Measurements from ENCODE around the gene PRKN. TPM values are rescaled to one million over a fixed set of nuclear protein-coding genes. Genes with fewer than 3 reads are reported as not detected.

PRKN gene
- total RNA-seq, 1 donor from 2014 or later: 2.8 TPM

GRCh38 chr6:161727083-161727833 is 1000.3 kb downstream of the PRKN start:
- H3K4me2 ChIP-seq: peak overlapping the region; percentile 17
- Mint-ChIP-seq H3K4me1 (peaks cover 21% of the 10 kb centered on the region), H3K27me3 (ENCODE audit: insufficient read depth, low read depth) (peaks cover 9% of the 10 kb centered on the region), H3K9me3 (no peaks in the 10 kb centered on the region), H3K4me3 (no peak overlapping the region), H3K36me3 (no peaks in the 10 kb centered on the region), H3K27ac (peak overlapping the region; percentile 61)
- no peaks in the 10 kb centered on the region for H3K36me3 ChIP-seq
- H3K27ac ChIP-seq: no peak overlapping the region
- no peaks in the 10 kb centered on the region for H4K20me1 ChIP-seq (ENCODE audit: low read depth)
- H3K27me3 ChIP-seq: no peaks in the 10 kb centered on the region
- TF ChIP-seq CTCF (IDR thresholded peaks at IDR 0.05) (peak; percentile 10), EZH2phosphoT487 (IDR thresholded peaks at IDR 0.05) (no peak)
- peak; percentile 57 for DNase-seq (ENCODE audit: low spot score)
- no peak overlapping the region for H3K4me3 ChIP-seq
- H3K9me3 ChIP-seq (ENCODE audit: low read depth): no peaks in the 10 kb centered on the region
- H3K4me1 ChIP-seq: peaks cover 20% of the 10 kb centered on the region
- H3F3A ChIP-seq (ENCODE audit: low read depth): peaks cover 19% of the 10 kb centered on the region
- no peaks in the 10 kb centered on the region for H3K79me2 ChIP-seq (ENCODE audit: low read depth)
- no peak overlapping the region for H3K9ac ChIP-seq
- H2AFZ ChIP-seq (replicated peaks): peak overlapping the region; percentile 88

DNA sequence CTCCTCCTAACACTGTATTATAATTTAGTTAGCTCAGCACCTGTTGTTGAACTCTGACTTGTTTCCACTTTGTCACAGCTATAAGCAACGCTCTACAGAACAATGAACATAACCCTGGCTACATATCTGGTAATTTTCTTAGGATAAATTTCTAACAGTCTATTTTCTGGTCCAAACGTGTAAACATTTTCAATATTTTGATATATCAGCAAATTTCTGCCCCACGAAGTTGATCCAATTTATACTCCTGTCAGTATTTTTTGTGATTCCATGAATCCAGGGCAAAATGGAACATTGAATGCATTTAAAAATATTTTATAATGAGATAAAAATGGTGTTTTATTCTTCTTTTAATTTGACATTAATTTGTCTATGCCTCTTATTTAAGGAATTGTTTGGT is 1005.2 kb downstream of the PRKN start:
- Histone ChIP-seq H3F3A (ENCODE audit: low read depth) (peaks cover 16% of the 10 kb centered on the region), H3K27ac (no peak overlapping the region), H3K4me1 (peaks cover 27% of the 10 kb centered on the region), H3K4me3 (no peak overlapping the region), H3K27me3 (no peaks in the 10 kb centered on the region), H3K4me2 (no peak overlapping the region), H3K9ac (no peak overlapping the region), H2AFZ (replicated peaks) (no peak overlapping the region), H4K20me1 (ENCODE audit: low read depth) (no peaks in the 10 kb centered on the region), H3K9me3 (ENCODE audit: low read depth) (no peaks in the 10 kb centered on the region), H3K79me2 (ENCODE audit: low read depth) (no peaks in the 10 kb centered on the region), H3K36me3 (no peaks in the 10 kb centered on the region)
- Mint-ChIP-seq H3K4me3 (no peak overlapping the region), H3K27ac (no peak overlapping the region), H3K4me1 (peaks cover 28% of the 10 kb centered on the region), H3K27me3 (ENCODE audit: insufficient read depth, low read depth) (peaks cover 14% of the 10 kb centered on the region), H3K9me3 (peaks cover 2% of the 10 kb centered on the region), H3K36me3 (no peaks in the 10 kb centered on the region)
- TF ChIP-seq CTCF (IDR thresholded peaks at IDR 0.05): no peak
- no peak for TF ChIP-seq EZH2phosphoT487 (IDR thresholded peaks at IDR 0.05)
- no peak for TF ChIP-seq EZH2 (IDR thresholded peaks at IDR 0.05)
- no peak for DNase-seq (ENCODE audit: low spot score)

DNA sequence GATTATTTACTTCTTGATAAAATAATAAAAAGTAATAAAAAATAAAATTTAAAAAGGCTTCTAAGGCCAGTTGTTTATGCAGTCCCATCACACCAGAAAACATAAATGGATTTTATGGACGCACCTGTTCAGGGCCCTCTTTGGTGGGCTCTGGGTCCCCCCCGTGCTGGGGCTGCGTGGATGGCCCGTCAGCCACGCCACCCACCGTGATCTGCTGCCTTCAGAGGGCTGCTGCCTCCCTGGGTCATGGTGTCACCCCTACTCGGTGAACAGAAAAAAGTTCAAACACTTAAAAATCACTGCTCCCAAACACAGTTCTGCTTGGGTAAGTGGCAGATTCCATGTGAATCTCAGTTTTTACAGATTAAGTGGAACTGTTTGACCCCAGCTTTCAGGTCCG is 1006.1 kb downstream of the PRKN start:
- DNase-seq (ENCODE audit: low spot score): peak; percentile 31
- H3K27ac Mint-ChIP-seq: peak overlapping the region; percentile 33

GRCh38 chr6:161716176-161716575 is 1011.4 kb downstream of the PRKN start:
- no peak overlapping the region for H2AFZ ChIP-seq (replicated peaks)
- H3K27ac ChIP-seq: no peak overlapping the region
- peaks cover 8% of the 10 kb centered on the region for H3K9me3 Mint-ChIP-seq
- H3K36me3 Mint-ChIP-seq: no peaks in the 10 kb centered on the region
- H3K9ac ChIP-seq: no peak overlapping the region
- no peaks in the 10 kb centered on the region for H3K9me3 ChIP-seq (ENCODE audit: low read depth)
- no peaks in the 10 kb centered on the region for H3F3A ChIP-seq (ENCODE audit: low read depth)
- H3K27ac Mint-ChIP-seq: peak overlapping the region; percentile 88
- no peak overlapping the region for H3K4me2 ChIP-seq
- no peaks in the 10 kb centered on the region for H3K27me3 ChIP-seq
- H3K4me3 ChIP-seq: no peak overlapping the region
- no peaks in the 10 kb centered on the region for H3K79me2 ChIP-seq (ENCODE audit: low read depth)
- H3K36me3 ChIP-seq: no peaks in the 10 kb centered on the region
- peaks cover 12% of the 10 kb centered on the region for H3K4me1 Mint-ChIP-seq
- H3K4me3 Mint-ChIP-seq: no peak overlapping the region
- no peaks in the 10 kb centered on the region for H4K20me1 ChIP-seq (ENCODE audit: low read depth)
- H3K4me1 ChIP-seq: peaks cover 6% of the 10 kb centered on the region
- H3K27me3 Mint-ChIP-seq (ENCODE audit: insufficient read depth, low read depth): peaks cover 7% of the 10 kb centered on the region
- TF ChIP-seq EZH2 (IDR thresholded peaks at IDR 0.05) (no peak), CTCF (IDR thresholded peaks at IDR 0.05) (no peak), EZH2phosphoT487 (IDR thresholded peaks at IDR 0.05) (no peak)
- no peak for DNase-seq (ENCODE audit: low spot score)

More for the DNA sequence above, 1006.1 kb downstream of the PRKN start:
- no peak overlapping the region for H3K4me3 ChIP-seq
- Mint-ChIP-seq H3K27me3 (ENCODE audit: insufficient read depth, low read depth) (peaks cover 12% of the 10 kb centered on the region), H3K9me3 (peaks cover 2% of the 10 kb centered on the region), H3K4me1 (peaks cover 24% of the 10 kb centered on the region), H3K36me3 (no peaks in the 10 kb centered on the region), H3K4me3 (no peak overlapping the region)
- no peaks in the 10 kb centered on the region for H3K79me2 ChIP-seq (ENCODE audit: low read depth)
- no peak overlapping the region for H3K9ac ChIP-seq
- TF ChIP-seq EZH2 (IDR thresholded peaks at IDR 0.05) (no peak), EZH2phosphoT487 (IDR thresholded peaks at IDR 0.05) (no peak)
- no peaks in the 10 kb centered on the region for H3K36me3 ChIP-seq
- H3F3A ChIP-seq (ENCODE audit: low read depth): peaks cover 8% of the 10 kb centered on the region
- peak overlapping the region; percentile 87 for H3K27ac ChIP-seq
- peak overlapping the region; percentile 5 for H3K4me2 ChIP-seq
- peaks cover 19% of the 10 kb centered on the region for H3K4me1 ChIP-seq
- H4K20me1 ChIP-seq (ENCODE audit: low read depth): no peaks in the 10 kb centered on the region
- H2AFZ ChIP-seq (replicated peaks): no peak overlapping the region
- no peaks in the 10 kb centered on the region for H3K9me3 ChIP-seq (ENCODE audit: low read depth)
- H3K27me3 ChIP-seq: no peaks in the 10 kb centered on the region

Measured in neural progenitor cell (in vitro differentiated cells).